NT2/D1 (cell line): Measurements from ENCODE around the gene UGCG.
"Not testable (repeated sequence)": the region's sequence is repeated elsewhere in the genome, so short reads cannot be mapped to it uniquely, and the experiment has no call there.

Experiments
- DNase-seq: peaks from one replicate; pipeline ENCODE4 v3.0.0-alpha.2; 2011; ENCODE audit warnings: low read depth, low spot score
- H3K27me3 ChIP-seq: 2 replicates; pipeline ENCODE4 v1.6.0; 2011; ENCODE audit warnings: mild to moderate bottlenecking; ENCODE audit not compliant: insufficient read length, insufficient read depth
- H3K36me3 ChIP-seq: 2 replicates; pipeline ENCODE4 v1.6.1; 2011; ENCODE audit warnings: mild to moderate bottlenecking, low read length, mixed read lengths; ENCODE audit not compliant: insufficient read depth, insufficient read length
- H3K4me1 ChIP-seq: 2 replicates; pipeline ENCODE4 v1.5.1; 2011; ENCODE audit not compliant: insufficient read depth, insufficient read length
- H3K4me3 ChIP-seq: 2 replicates; pipeline ENCODE4 v1.5.1; 2011; ENCODE audit warnings: low read depth; ENCODE audit not compliant: insufficient read length
- H3K9ac ChIP-seq: 2 replicates; pipeline ENCODE4 v1.6.0; 2011; ENCODE audit warnings: low read depth; ENCODE audit not compliant: insufficient read length
- H3K9me3 ChIP-seq: 2 replicates; pipeline ENCODE4 v1.5.1; 2011; ENCODE audit warnings: mild to moderate bottlenecking, low read length; ENCODE audit not compliant: insufficient read depth
- SUZ12 ChIP-seq: IDR thresholded peaks from 2 replicates; pipeline ENCODE4 v1.6.1; 2011; ENCODE audit not compliant: insufficient read length, insufficient read depth; ENCODE audit errors: extremely low read depth
- YY1 ChIP-seq: IDR thresholded peaks from 2 replicates; pipeline ENCODE4 v1.6.1; 2011; ENCODE audit not compliant: insufficient read length, insufficient read depth
- ZNF274 ChIP-seq: IDR thresholded peaks from 2 replicates; pipeline ENCODE4 v1.6.1; 2011; ENCODE audit warnings: mild to moderate bottlenecking, low read depth, low read length

UGCG gene

DNA sequence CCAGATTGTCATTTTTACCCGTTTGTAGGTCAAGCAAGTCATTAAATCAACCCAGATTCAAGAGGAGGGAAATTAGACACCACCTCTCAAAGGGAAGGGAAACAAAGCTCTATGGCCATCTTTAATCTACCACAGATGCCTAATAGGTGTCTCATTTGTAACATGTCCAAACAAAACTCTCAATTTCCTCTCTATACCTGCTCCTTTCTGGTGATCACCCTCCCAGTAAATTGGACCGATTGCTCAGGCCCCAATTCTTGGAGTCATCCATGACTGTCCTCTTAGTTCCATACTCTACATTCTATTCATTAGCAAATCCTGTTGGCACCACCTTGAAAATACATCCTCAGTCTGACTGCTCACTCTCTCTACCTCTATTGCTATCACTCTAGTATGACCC, 22.1 kb upstream of the UGCG start:
- no peaks in the 10 kb centered on the region for H3K9me3 ChIP-seq
- H3K36me3 ChIP-seq: no peaks in the 10 kb centered on the region
- H3K9ac ChIP-seq: no peak overlapping the region
- H3K4me1 ChIP-seq: peaks cover 2% of the 10 kb centered on the region
- H3K4me3 ChIP-seq: no peak overlapping the region
- no peaks in the 10 kb centered on the region for H3K27me3 ChIP-seq
- DNase-seq: no peak
- TF ChIP-seq ZNF274 (no peak), SUZ12 (no peak), YY1 (no peak)

DNA sequence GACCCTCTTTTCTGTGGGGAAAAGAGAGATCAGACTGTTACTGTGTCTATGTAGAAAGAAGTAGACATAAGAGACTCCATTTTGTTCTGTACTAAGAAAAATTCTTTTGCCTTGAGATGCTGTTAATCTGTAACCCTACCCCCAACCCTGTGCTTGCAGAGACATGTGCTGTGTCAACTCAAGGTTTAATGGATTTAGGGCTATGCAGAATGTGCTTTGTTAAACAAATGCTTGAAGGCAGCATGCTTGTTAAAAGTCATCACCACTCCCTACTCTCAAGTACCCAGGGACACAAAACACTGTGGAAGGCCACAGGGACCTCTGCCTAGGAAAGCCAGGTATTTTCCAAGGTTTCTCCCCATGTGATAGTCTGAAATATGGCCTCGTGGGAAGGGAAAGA, 21.3 kb upstream of the UGCG start:
- H3K4me3 ChIP-seq, H3K36me3 ChIP-seq, H3K9me3 ChIP-seq, H3K4me1 ChIP-seq, H3K27me3 ChIP-seq, DNase-seq, H3K9ac ChIP-seq: not testable (repeated sequence)

DNA sequence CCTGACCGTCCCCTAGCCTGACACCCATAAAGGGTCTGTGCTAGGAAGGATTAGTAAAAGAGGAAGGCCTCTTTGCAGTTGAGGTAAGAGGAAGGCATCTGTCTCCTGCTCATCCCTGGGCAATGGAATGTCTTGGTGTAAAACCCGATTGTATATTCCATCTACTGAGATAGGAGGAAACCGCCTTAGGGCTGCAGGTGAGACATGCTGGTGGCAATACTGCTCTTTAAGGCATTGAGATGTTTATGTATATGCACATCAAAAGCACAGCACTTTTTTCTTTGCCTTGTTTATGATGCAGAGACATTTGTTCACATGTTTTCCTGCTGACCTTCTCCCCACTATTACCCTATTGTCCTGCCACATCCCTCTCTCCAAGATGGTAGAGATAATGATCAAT, 20.9 kb upstream of the UGCG start:
- H3K9ac ChIP-seq, H3K27me3 ChIP-seq, H3K36me3 ChIP-seq, DNase-seq, H3K4me1 ChIP-seq, H3K4me3 ChIP-seq, H3K9me3 ChIP-seq: not testable (repeated sequence)

DNA sequence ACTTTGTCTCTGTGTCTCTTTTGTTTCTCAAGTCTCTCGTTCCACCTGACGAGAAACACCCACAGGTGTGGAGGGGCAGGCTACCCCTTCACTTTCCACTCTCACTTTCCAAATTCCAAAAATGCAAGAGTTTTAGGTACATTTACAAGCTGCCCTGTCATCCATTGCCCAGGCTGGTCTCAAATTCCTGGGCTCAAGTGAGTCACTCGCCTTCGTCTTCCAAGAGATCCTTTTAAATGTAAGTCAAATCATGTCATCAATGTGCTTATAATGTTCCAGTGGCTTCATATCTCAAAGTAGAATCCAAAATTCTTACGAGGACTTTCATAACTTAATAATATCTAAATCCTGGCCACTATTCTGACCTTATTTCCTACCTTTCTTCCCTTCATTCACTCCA, 20.4 kb upstream of the UGCG start:
- no peak overlapping the region for H3K4me3 ChIP-seq
- H3K36me3 ChIP-seq: no peaks in the 10 kb centered on the region
- H3K9me3 ChIP-seq: peaks cover 3% of the 10 kb centered on the region; the same call in 1 of the 2 replicates
- TF ChIP-seq SUZ12 (no peak), YY1 (no peak), ZNF274 (no peak)
- no peak for DNase-seq
- peaks cover 2% of the 10 kb centered on the region for H3K4me1 ChIP-seq
- H3K9ac ChIP-seq: no peak overlapping the region
- no peaks in the 10 kb centered on the region for H3K27me3 ChIP-seq

DNA sequence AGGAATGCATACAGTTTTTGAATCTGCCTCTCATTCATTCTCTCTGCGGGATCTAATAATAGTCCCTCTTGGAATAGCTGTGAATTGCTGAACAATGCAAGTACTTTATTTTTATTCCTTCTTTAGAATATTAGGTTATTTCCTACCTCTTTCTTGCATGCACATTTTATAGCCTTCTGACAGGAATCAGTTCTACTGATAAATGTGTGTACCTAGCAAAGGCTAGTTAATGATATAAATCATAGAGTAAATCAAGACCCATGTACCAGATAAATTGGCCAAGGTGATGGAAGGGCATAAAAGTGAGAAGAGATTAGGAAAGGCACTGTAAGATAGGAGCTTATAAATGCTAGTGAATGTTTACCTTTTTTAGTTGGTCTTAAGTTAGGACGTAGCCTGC, 19.2 kb upstream of the UGCG start:
- no peak for DNase-seq
- no peak for TF ChIP-seq SUZ12
- no peak for TF ChIP-seq ZNF274
- Histone ChIP-seq H3K9me3 (peaks cover 6% of the 10 kb centered on the region; the same call in 1 of the 2 replicates), H3K27me3 (no peaks in the 10 kb centered on the region), H3K9ac (no peak overlapping the region), H3K4me3 (no peak overlapping the region), H3K36me3 (no peaks in the 10 kb centered on the region), H3K4me1 (peaks cover 2% of the 10 kb centered on the region)

DNA sequence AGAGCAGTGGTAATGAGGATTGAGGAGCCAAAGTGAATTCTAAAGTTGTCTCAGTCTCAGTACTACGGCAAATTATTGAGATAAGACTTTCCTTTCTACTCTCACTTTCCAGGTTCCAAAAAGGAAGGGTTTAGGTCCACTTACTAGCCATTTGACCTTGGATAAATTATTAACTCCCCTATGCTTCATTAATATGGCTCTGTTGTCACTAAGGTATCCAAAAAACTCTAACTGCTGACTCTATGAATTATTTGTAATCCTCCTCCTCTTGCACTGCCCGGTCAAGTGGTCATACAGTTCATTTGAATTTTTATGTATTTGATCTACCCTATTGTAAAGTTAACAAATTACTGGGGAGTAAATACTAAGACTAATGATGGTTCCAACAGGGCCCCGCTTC, 17.7 kb upstream of the UGCG start:
- DNase-seq: no peak
- no peak overlapping the region for H3K9ac ChIP-seq
- H3K36me3 ChIP-seq: no peaks in the 10 kb centered on the region
- no peaks in the 10 kb centered on the region for H3K27me3 ChIP-seq
- peaks cover 6% of the 10 kb centered on the region; the same call in 1 of the 2 replicates for H3K9me3 ChIP-seq
- H3K4me1 ChIP-seq: peaks cover 2% of the 10 kb centered on the region
- no peak overlapping the region for H3K4me3 ChIP-seq
- TF ChIP-seq SUZ12: no peak
- TF ChIP-seq ZNF274: no peak
- no peak for TF ChIP-seq YY1

DNA sequence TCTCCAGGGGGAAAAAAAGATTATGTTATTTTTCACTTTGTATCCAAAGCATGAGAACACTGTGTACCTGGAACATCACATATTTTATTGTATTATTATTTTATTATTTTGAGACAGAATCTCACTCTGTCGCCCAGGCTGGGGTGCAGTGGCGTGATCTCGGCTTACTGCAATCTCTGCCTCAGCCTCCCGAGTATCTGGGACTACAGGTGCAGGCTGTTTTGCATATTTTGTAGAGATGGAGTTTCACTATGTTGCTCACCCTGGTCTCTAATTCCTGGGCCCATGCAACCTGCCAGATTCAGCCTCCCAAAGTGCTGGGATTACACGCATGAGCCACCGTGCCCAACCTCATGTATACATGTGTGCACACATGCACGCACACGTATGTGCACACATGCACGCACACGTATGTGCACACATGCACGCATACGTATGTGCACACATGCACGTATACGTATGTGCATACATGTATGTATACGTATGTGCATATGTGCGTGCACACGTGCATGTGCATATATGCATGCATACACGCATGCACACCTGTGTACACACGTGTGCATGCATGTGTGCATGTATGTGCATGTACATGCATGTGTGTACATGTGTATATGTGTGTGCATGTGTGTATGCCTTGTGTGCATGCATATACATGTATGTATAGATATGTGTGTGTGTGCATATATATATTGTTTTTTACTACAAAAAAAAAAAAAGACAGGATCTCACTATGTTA, 9.5 kb upstream of the UGCG start:
- no peak overlapping the region for H3K4me3 ChIP-seq
- H3K36me3 ChIP-seq: no peaks in the 10 kb centered on the region
- no peak for DNase-seq
- H3K4me1 ChIP-seq: no peaks in the 10 kb centered on the region
- no peaks in the 10 kb centered on the region for H3K9me3 ChIP-seq
- H3K27me3 ChIP-seq: no peaks in the 10 kb centered on the region
- TF ChIP-seq SUZ12 (no peak), ZNF274 (no peak), YY1 (no peak)
- no peak overlapping the region for H3K9ac ChIP-seq

DNA sequence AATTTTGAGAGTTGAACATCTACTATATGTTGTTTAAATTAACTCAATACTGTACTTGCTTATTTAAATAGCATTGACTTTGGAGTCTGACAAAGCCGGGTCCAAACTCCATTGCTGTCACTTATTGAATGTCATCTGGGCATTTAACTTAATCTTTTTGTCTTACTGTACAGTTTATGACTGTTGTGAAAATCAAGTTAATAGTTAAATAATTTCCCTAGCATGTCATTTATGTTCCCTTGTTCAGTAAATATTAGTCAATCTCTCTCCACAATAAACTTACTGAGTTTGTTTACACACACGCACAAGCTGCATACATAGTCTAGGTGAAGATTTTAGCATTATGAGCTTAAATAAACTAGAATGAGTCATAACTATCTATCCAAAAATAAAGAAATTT, 6.3 kb upstream of the UGCG start:
- Histone ChIP-seq H3K36me3 (no peaks in the 10 kb centered on the region), H3K4me1 (no peaks in the 10 kb centered on the region), H3K27me3 (no peaks in the 10 kb centered on the region), H3K9me3 (no peaks in the 10 kb centered on the region), H3K9ac (no peak overlapping the region), H3K4me3 (no peak overlapping the region)
- DNase-seq: no peak
- TF ChIP-seq SUZ12 (no peak), ZNF274 (no peak), YY1 (no peak)

DNA sequence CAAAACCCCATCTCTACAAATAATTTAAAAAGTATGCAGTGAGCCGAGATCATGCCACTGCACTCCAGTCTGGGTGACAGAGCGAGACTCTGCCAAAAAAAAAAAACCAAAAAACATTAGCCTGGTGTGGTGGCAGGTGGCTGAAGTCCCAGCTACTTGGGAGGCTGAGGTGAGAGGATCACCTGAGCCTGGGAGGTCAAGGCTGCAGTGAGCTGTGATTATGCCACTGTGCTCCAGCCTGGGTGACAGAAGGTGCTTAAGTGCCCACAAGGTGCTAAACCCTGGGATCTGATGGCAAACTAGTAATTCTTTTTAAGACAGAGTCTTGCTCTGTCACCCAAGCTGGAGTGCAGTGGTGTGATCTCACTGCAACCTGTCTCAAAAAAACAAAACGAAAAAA, 5.7 kb upstream of the UGCG start:
- not testable (repeated sequence) for H3K4me1 ChIP-seq, DNase-seq, H3K9ac ChIP-seq, H3K36me3 ChIP-seq, H3K4me3 ChIP-seq, H3K27me3 ChIP-seq, H3K9me3 ChIP-seq
